NCI-H510A (cell line): ENCODE data around the gene HCFC1R1.
A peak's percentile ranks its signal among the peaks of the same experiment; 100 is the strongest.

ENCODE experiments used
- DNase-seq: peaks from one replicate; lab custom pipeline; 2025; lab: John Stamatoyannopoulos, UW

HCFC1R1 gene

DNA sequence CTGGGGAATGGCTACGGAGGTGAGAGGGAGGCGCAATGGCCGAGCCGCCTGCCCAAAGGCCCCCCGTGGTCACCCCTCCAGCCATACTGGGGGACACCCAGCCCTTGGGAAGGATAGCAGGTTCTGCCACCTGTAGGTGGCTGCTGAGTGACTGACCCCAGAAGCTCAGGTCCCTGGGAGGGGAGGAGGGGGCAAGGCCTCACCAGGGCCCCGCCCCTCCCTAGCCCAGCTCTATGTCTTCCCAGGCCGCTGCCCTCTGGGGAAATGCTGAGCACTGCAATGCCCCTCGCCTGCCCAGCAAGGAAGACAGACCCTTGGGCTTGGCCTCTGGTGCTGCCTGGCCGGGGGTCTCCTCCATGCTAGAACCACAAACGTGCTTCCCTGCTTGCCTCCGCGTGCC lies 22.4 kb downstream of the HCFC1R1 start:
- DNase-seq, result no peak

- no peak for DNase-seq
These were observed 23.2 kb downstream of the HCFC1R1 start for GRCh38 chr16:3000540-3000939.

GRCh38 chr16:2999929-3000328 lies 23.8 kb downstream of the HCFC1R1 start:
- no peak for DNase-seq

DNA sequence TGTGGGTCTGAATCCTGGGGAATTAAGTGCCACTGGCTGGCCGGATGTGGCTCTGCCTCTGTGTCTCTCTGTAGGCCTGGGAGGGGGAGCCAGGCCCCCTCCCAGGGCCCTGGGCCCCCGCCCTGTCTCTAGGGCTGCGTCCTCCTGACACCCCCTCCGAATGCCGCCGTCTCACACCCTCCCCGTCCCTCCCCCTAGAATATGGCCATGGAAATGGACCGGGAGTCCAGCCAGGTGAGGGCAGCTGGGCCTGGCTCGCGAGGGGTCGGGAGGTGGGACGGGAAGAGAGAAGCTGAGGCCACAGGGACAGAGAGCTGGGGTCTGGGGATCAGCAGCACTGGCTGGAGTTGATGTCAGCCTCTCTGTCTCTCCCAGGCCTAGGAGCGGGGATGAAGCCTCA lies 27.4 kb downstream of the HCFC1R1 start:
- no peak for DNase-seq

- no peak for DNase-seq
These were observed 31.2 kb downstream of the HCFC1R1 start for GRCh38 chr16:2992383-2993081.

DNA sequence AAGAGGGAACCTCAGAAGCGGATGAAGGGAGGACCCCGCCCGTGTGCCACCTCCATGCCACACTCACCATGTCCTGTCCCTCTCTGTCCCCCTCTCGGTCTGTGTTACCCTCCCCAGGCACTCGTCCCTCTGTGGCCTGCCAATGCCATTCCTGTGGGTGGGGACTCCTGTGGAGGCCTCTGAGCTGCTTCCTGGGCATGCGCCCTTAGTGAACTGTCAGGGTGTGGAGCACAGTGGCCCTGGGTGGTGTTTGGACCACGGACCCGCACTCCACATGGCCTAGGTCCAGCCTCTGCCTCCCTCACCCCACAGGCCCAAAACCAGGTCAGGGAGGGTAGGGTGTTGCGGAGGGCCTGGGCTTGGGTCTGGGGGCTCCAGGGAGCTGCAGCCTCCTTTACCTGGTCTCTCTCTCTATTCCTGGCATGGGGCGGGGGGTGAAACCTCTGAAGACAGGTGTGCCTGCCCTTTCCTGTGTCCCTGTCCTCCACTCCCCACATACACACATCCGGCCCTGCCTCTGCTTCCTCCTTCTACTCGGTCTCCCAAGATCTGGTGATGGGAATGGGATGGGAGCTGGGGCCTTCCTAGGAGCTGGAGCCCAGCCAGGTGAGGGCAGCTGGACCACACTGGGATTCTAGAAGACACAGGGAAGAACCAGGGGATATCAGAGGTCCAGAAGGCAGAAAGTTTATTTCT lies 32.0 kb downstream of the HCFC1R1 start:
- DNase-seq, result no peak

GRCh38 chr16:2990891-2991290 lies 32.9 kb downstream of the HCFC1R1 start:
- DNase-seq, result no peak

GRCh38 chr16:2988590-2989099 lies 35.1 kb downstream of the HCFC1R1 start:
- no peak for DNase-seq

DNA sequence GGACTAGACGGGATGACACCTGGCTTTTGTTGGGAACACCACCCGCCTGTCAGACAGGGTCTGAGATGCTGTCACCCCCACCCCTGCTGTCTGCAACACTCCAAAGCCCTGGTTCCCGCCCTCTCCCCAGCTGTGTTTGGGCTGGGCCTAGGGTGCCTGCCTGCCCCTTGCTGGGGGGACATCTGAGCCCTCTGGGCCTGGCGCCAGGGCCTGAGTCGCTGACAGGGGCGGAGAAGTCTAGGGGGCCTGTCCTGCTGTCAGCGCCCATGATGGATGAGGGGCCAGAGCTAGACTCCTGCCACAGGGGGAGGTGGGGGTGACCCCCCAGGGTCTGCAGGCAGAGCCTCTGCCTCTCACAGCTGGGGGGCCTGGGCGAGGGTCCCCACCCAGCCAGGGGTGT lies 35.9 kb downstream of the HCFC1R1 start:
- no peak for DNase-seq

DNA sequence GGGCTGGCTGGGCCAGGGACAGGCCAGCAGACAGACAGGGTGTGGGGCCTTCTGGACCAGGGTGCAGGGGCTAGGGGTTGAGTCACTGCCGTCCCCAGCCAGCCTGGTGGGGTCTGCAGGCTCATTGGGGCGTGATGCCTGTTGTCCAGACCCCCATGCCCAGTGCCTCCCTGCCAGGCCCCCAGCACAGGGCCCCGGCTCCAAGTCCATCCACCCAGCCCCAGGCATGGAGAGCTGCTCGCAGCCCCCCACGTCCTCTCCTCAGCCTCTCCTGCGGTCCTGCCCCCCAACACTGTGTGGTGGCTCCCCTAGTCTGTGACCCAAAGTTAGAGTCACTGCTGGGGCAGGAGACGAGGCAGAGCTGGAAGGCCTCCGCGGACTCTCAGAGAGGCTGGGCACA lies 36.5 kb downstream of the HCFC1R1 start:
- no peak for DNase-seq

DNA sequence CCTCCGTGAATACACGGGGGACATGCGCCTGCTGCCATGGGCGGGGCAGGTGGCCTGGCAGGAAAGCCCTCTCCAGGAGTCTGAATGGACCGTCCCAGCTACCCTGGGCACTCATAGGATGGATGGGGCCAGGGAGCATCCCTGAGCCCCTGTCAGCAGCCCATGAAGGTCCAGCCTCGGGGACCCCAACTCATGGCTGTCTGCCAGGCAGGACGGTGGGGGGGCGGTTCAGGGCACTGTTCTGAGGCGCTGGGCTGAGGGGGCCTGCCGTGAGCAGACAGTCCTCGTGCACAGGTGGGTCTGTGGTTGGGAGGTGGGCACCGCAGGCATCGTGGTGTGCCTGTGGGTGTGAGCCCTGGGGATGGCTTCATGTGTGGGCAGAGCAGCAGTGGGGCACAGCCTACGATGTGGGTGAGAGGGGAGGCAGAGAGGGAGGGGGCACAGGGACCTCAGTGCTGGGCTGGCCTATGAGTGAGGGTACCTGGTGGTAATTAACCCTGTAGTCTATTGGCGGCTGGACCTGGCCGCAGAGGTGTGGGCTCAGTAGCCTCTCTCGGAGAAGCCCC lies 37.0 kb downstream of the HCFC1R1 start:
- no peak for DNase-seq

GRCh38 chr16:2985893-2986355 lies 37.8 kb downstream of the HCFC1R1 start:
- no peak for DNase-seq

DNA sequence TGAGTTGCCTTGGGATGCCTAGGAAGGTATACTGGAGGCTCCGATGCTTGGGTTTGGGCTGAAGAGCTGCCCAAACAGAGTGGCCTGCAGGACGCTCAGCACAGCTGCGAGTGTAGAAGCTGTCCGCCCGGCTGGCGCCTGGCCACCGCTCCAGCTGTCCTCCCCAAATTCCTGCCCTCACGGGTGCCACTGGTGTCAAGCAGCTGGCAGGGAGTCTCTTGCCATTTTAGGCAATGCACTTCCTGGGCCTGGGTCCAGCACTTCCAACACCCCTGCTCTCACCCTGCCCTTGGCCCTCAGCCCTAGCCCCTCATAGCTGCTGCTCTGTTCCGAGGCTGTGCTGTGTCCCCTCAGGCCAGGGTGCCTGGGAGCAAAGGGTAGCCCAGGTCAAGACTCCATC lies 38.3 kb downstream of the HCFC1R1 start:
- no peak for DNase-seq

DNA sequence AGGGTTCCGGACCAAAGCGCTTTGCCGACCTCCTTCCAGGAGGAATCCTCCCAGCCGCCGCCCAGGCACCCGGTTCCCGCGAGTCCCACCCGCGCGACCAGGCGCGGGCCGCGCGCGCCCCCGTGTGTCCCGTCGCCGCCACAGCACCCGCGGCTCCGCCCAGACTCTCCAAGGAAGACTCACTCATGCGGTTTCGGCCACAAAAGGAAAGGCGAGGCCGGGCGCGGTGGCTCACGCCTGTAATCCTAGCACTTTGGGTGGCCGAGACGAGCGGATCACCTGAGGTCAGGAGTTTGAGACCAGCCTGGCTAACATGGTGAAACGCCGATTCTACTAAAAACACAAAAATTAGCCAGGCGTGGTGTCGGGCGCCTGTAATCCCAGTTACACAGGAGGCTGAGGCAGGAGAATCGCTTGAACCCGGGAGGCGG lies 40.0 kb downstream of the HCFC1R1 start:
- DNase-seq, result no peak

- no peak for DNase-seq
These were observed 41.3 kb downstream of the HCFC1R1 start for GRCh38 chr16:2982402-2982801.

DNA sequence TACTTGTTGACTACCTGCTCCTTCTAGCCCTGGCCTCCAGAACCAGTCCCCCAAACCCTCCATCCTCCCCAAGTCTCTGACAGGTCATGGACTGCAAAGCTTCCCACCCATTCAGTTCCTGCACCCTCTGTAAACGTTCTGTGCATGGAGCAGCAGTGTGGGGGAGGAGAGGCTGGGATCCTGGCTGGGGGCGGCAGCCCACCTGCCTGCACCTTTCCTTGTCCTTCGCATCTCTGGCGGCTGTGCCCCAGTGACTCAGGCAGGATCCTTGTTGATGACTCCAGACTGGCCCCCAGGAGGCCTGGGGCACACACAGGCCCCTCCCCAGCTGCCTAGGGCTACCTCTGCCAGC lies 41.9 kb downstream of the HCFC1R1 start:
- no peak for DNase-seq

GRCh38 chr16:2981177-2981898 lies 42.4 kb downstream of the HCFC1R1 start:
- no peak for DNase-seq

DNA sequence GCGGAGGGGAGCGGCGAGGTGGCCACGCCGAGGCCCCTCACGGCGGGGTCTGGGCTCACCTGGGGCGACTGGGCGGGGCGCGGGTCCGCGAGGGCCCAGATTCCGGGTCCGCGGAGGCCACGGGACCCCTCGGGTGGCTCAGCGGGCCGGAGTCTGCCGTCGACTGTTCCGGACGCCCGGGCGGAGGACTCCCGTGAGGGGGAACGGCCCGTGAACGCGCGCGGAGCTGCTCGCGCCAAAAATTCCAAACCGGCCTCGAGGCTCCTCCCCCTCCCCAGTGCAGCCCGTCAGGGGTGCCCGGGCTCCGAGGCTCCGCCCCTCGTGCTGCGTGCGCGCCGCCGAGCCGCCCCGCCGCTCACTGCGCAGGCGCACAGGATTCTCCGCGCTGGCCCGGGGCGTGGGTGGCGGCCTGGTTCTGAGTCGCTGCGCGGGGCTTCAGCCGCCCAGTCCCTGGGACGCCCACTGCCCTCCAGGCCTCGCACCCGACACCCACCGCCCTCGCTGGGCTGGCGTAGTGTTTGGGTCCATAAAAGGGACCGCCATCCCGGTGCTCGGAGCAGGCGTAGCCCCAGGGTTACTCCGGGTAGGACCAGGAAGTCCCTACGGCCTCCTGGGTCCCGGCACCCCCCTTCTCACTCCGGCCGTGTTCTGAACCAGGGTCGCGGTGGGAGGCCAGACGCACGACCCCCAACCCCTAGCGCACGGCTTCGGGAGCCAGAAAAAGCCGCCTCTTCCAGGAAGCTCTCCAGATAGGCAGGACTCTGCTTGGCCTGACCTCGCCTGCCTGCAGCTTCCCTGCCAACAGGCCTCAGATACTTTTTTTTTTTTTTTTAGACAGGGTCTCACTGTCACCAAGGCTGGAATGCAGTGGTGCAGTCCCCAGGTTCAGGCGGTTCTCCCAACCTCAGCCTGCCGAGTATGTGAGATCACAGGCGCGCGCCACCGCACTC lies 43.2 kb downstream of the HCFC1R1 start, which contains the start of gene PKMYT1:
Gene PKMYT1, minus strand, starts transcription at position 220 of the 950 bp plus-strand sequence. CDS start 789 bp downstream, outside the sequence.
- DNase-seq, result peak; percentile 62

DNA sequence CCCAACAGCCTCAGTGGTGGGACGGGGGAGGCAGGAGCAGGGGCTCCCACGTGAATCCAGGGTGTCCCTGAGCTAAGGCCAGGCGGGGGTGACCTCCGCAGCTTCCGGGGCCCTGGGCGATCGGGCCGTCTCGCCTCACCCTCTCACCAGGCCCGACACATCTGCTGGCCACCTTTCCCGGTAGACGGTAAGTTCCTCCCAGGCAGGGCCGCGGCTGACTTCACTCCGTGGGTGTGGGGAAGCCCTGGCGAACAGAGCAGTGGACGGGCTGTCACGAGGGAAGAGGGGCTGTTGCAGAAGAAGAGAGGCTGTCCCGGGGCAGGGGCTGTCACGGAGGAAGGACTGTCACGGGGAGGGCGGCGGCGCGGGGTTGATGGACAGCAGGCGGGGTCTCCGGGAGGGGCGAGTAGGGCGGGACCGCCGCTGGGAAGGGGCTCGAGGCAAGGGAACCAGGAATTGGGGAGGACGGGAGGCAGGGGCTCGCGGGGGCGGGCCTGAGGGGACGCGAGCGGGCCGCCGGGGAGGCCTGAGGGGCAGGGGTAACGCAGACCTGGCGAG lies 44.0 kb downstream of the HCFC1R1 start:
- no peak for DNase-seq

GRCh38 chr16:2977440-2977839 lies 46.3 kb downstream of the HCFC1R1 start:
- no peak for DNase-seq

DNA sequence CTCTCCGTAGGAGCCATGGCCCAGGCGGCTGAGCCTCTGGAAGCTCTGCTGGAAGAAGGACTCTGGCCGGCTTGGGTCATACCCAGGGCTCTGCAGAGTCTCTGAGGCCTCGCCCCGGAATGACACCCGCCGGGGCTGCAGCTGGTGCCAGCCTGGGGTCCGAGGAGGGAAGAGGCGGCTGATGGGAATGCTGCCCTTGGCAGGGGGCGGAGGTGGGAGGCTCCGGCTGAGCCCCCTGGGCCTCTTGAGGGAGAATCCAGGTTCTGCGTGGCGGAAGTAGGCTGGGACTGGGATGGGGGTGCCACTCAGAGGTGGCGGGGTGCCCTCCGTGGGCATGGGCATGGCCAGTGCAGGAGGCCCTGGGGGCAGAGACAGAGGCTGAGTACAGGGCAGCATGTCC lies 47.1 kb downstream of the HCFC1R1 start:
- DNase-seq, result no peak
